PFSK-1 (cell line): ENCODE data around the gene LINGO3.

Experiments
- FOXP2 ChIP-seq: optimal IDR thresholded peaks from 2 replicates; pipeline ENCODE3; 2011; ENCODE audit warnings: borderline replicate concordance, control low read depth, inconsistent platforms; ENCODE audit not compliant: insufficient read depth; ENCODE audit errors: extremely low read length, extremely low read depth
- POLR2AphosphoS5 ChIP-seq: IDR thresholded peaks from 2 replicates; pipeline ENCODE4 v1.6.1; 2012; ENCODE audit warnings: low read depth, mild to moderate bottlenecking, control low read depth, low read length, moderate library complexity
- SIN3A ChIP-seq: IDR thresholded peaks from 2 replicates; pipeline ENCODE4 v1.6.1; 2012; ENCODE audit warnings: mild to moderate bottlenecking, low read length, moderate library complexity, borderline replicate concordance; ENCODE audit not compliant: insufficient read depth
- TAF1 ChIP-seq: IDR thresholded peaks from 2 replicates; pipeline ENCODE4 v1.6.1; 2012; ENCODE audit warnings: low read length, control low read depth, borderline replicate concordance; ENCODE audit not compliant: insufficient read depth

GRCh38 chr19:2342656-2343288 is 34.8 kb upstream of the LINGO3 start:
- TF ChIP-seq POLR2AphosphoS5 (no peak), SIN3A (no peak), TAF1 (no peak), FOXP2 (no peak)
